ENCODE data around the gene PARP12.

Gene PARP12

DNA sequence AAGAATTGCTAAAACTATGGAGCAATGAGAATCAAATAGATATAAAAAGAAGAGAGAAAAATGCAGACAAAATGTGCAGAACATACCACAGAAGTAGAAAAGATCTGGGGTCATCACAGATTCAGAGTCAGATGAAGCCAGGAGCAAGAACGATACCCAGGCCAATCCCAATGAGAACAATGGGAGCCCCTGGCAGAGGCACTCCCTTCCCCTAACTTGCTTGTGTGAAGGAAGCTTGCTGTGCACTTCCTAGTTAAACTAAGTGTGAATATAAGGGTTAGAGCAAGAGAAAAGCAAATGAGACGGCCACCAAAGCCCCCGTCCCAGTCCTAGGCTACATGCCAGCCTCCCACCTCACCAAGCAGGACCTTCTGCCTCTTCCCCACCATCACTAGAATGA is 12.7 kb downstream of the PARP12 start:
- no peaks in the 10 kb centered on the region for H3K27me3 ChIP-seq
- TF ChIP-seq, protein P1, sequence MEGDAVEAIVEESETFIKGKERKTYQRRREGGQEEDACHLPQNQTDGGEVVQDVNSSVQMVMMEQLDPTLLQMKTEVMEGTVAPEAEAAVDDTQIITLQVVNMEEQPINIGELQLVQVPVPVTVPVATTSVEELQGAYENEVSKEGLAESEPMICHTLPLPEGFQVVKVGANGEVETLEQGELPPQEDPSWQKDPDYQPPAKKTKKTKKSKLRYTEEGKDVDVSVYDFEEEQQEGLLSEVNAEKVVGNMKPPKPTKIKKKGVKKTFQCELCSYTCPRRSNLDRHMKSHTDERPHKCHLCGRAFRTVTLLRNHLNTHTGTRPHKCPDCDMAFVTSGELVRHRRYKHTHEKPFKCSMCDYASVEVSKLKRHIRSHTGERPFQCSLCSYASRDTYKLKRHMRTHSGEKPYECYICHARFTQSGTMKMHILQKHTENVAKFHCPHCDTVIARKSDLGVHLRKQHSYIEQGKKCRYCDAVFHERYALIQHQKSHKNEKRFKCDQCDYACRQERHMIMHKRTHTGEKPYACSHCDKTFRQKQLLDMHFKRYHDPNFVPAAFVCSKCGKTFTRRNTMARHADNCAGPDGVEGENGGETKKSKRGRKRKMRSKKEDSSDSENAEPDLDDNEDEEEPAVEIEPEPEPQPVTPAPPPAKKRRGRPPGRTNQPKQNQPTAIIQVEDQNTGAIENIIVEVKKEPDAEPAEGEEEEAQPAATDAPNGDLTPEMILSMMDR (IDR thresholded peaks at IDR 0.05; ENCODE audit: low read depth, low read length), result no peak

DNA sequence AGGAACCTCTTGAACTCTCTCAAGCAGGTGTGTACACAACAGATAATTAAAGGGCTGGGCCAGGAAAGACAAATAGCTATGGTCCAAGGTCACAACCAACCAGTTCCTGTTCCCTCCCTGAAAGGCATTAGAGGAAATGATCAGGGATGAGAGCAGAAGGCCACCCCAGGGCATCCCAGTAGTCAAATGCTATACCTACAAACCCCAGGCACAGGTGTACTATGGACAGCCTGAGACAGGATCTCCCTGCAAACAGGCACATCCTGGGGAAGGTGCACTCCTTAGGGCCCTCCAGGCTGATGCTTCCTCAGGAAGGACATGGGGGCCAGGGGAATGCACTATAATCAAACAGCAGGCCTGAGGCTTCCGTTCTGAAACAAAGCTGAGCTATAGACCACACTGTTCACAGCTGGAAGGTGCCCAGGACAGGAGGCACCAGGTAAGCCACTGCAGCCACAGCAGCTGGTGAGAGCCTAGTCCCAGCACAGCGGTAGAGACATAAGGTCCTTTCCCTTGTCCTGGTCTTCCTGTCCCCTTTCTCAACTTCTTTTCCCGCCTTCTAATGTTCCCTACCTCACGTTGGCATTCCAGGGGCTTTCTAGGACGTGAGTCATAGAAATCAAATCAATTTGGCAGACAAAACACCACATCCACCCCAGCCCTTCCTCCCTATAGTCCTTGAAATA is 13.3 kb downstream of the PARP12 start:
- Histone ChIP-seq H3K27me3 (no peaks in the 10 kb centered on the region), H3K36me3 (no peaks in the 10 kb centered on the region), H3K4me1 (no peaks in the 10 kb centered on the region), H3K4me3 (ENCODE audit: low read depth, low read length) (no peak overlapping the region), H3K9me3 (no peaks in the 10 kb centered on the region)
- TF ChIP-seq, protein P1 (IDR thresholded peaks at IDR 0.05; ENCODE audit: low read depth, low read length), result no peak
- no peak for DNase-seq

More for the DNA sequence above, 12.7 kb downstream of the PARP12 start:
- Histone ChIP-seq H3K4me3 (ENCODE audit: low read depth, low read length) (no peak overlapping the region), H3K36me3 (no peaks in the 10 kb centered on the region), H3K4me1 (no peaks in the 10 kb centered on the region), H3K9me3 (no peaks in the 10 kb centered on the region)
- no peak for DNase-seq

DNA sequence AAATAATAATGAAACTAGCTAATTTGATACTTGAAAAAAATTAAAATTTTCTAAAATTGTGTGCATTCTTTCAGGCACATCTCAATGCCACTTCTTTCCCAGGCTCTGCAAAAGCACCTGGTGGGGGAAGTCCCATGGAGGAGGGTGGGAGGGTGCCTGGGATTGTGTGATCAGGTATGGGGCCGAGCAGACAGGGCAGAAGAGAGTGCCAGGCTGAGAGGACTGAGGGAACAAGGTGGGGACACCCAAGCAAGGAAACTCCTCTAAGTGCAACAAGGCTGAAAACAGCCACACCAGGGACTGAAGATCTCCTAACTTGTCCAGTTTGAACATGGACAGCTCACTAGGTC is 13.8 kb downstream of the PARP12 start:
- no peak overlapping the region for H3K4me3 ChIP-seq (ENCODE audit: low read depth, low read length)
- H3K27me3 ChIP-seq, result no peaks in the 10 kb centered on the region
- H3K9me3 ChIP-seq, result no peaks in the 10 kb centered on the region
- TF ChIP-seq, protein P1 (IDR thresholded peaks at IDR 0.05; ENCODE audit: low read depth, low read length), result no peak
- DNase-seq, result no peak
- H3K36me3 ChIP-seq, result no peaks in the 10 kb centered on the region
- H3K4me1 ChIP-seq, result no peaks in the 10 kb centered on the region

DNA sequence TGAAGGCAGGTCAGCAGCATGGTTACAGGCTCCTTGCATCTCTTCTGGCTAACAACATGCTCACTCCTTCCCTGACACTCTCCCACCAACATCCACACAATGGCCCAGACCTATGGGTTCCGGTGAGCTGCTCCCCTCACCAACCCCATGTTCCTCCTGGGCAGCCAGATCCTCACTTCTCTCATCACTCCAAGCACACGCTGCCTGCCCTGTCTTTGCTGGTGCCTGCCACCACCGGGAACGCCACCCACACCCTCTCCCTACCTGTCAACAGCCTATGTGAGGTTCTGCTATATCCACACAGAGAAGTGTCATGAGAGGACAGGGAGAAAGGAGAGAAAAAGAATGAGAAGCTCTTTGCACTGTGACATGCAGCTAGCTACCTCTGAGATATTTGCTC is 14.6 kb downstream of the PARP12 start:
- DNase-seq, result no peak
- Histone ChIP-seq H3K4me3 (ENCODE audit: low read depth, low read length) (no peak overlapping the region), H3K4me1 (no peaks in the 10 kb centered on the region), H3K9me3 (no peaks in the 10 kb centered on the region), H3K27me3 (no peaks in the 10 kb centered on the region), H3K36me3 (no peaks in the 10 kb centered on the region)
- TF ChIP-seq, protein P1 (IDR thresholded peaks at IDR 0.05; ENCODE audit: low read depth, low read length), result no peak

DNA sequence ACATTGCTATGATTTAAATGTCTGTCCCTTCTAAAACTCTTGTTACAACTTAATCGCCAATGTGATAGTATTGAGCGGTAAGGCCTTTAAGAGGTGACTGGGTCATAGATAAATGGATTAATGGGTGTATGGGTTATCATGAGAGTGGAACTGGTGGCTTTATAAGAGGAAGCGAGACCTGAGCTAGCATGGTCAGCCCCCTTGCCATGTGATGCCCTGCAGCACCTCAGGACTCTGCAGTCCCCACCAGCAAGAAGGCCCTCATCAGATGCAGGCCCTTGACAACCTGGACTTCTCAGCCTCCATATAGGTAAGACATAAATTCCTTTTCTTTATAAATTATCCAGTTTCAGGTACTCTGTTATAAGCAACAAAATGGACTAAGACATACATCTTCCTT is 15.6 kb downstream of the PARP12 start:
- DNase-seq, result no peak
- Histone ChIP-seq H3K36me3 (no peaks in the 10 kb centered on the region), H3K9me3 (no peaks in the 10 kb centered on the region), H3K4me1 (no peaks in the 10 kb centered on the region), H3K27me3 (no peaks in the 10 kb centered on the region), H3K4me3 (ENCODE audit: low read depth, low read length) (no peak overlapping the region)
- TF ChIP-seq, protein P1 (IDR thresholded peaks at IDR 0.05; ENCODE audit: low read depth, low read length), result no peak

DNA sequence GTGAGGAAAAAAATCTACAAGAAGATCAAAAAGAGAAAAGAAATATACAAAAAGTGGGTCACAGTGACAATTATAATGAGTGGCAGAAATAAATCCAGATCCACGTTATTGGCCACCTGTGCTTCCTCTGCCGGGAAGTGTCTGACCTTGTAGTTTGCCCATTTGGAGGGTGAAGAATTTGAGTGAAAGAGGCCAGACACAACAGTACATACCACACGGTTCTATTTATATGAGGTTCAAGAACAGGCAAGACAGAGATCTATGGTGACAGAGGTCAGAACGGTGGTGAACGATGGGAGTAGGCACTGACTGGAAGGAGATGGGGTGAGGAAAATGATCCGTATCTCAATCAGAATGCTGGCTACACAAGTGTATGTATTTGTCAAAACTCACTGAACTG is 17.1 kb downstream of the PARP12 start:
- H3K4me3 ChIP-seq (ENCODE audit: low read depth, low read length), result no peak overlapping the region
- TF ChIP-seq, protein P1 (IDR thresholded peaks at IDR 0.05; ENCODE audit: low read depth, low read length), result no peak
- H3K27me3 ChIP-seq, result no peaks in the 10 kb centered on the region
- no peaks in the 10 kb centered on the region for H3K9me3 ChIP-seq
- H3K36me3 ChIP-seq, result no peaks in the 10 kb centered on the region
- no peaks in the 10 kb centered on the region for H3K4me1 ChIP-seq
- no peak for DNase-seq

Data from BE2C (cell line).